Ovary (tissue), 9 donors: ENCODE results near the gene SRSF8. TPM values are rescaled to one million over a fixed set of nuclear protein-coding genes. Genes with fewer than 3 reads are reported as not detected.

Experiments used
- DNase-seq, 5 donors: peaks; one replicate each; pipeline ENCODE4 v3.0.0-alpha.2; 2019 to 2020
- H3K27ac ChIP-seq, 2 donors: fragments of 200-600 bp; one replicate each; pipeline versions ENCODE4 v1.5.1 to v1.8.0; 2019 to 2022
- H3K27me3 ChIP-seq: fragments of 200-600 bp; one replicate; pipeline ENCODE4 v1.8.0; 2022
- H3K36me3 ChIP-seq: fragments of 200-600 bp; sonication (generic); one replicate; pipeline ENCODE4 v1.5.1; 2019
- H3K4me1 ChIP-seq: one replicate; pipeline ENCODE4 v1.8.1; 2013; ENCODE audit warnings: mild to moderate bottlenecking, moderate library complexity; ENCODE audit not compliant: insufficient read depth
- H3K4me3 ChIP-seq: fragments of 200-600 bp; sonication (generic); one replicate; pipeline ENCODE4 v1.5.1; 2017
- H3K9me3 ChIP-seq, 2 donors: fragments of 200-600 bp in 1 of 2; sonication (generic) in 1 of 2; one replicate each; pipeline versions ENCODE4 v1.5.1 to v1.8.1; 2013 to 2019; ENCODE audit warnings: mild to moderate bottlenecking in 1 of 2, moderate library complexity in 1 of 2
- EP300 ChIP-seq: sonication (generic); formaldehyde crosslinking; IDR thresholded peaks from one replicate; pipeline ENCODE4 v1.6.1; 2017; ENCODE audit warnings: antibody characterized with exemption
- POLR2A ChIP-seq: fragments of 450-650 bp; IDR thresholded peaks from one replicate; pipeline ENCODE4 v1.6.1; 2017; ENCODE audit warnings: antibody characterized with exemption, mild to moderate bottlenecking, moderate library complexity
- WGBS, 3 donors: extraction: QIAGEN DNeasy Blood & Tissue Kit in 1 of 3; methylation state at CpG; one replicate each; pipeline versions ENCODE4 v1.1.5 to v1.1.7; 2013 to 2017; 5-methylcytosine and 5-hydroxymethylcytosine counted together
- intact Hi-C, 4 donors: fragments of 100-400 bp; cut with DNase I; formaldehyde crosslinking; loops; one replicate each; pipeline versions ENCODE4 v1.11.0 to v1.15.1; 2022 to 2023
- polyA plus RNA-seq, 2 donors: library from polyadenylated mRNA; stranded (reverse); fragments of 200-250 nt in 1 of 2; fragments of 350-450 nt in 1 of 2; fragmentation: Illumina TruSeq in 1 of 2; extraction: RNeasy Lipid Tissue Mini Kit (QIAGEN cat#74804) in 1 of 2; gene quantifications; one replicate each; pipeline ENCODE4 v1.2.3, GENCODE V29; 2013 to 2014
- total RNA-seq, 7 donors: library from RNA; depleted of rRNA in 2 of 7; stranded (reverse); fragments of >200 nt in 2 of 7; fragmentation: NEBNext Ultra II Directional in 3 of 7; extraction: Animal tissue kit (Norgen Biotek cat#: 25700) in 3 of 7; gene quantifications; one replicate each; pipeline versions ENCODE4 v1.1.0 to v1.2.4, GENCODE V29; 2016 to 2023
- TF ChIP-seq, protein P1 (sequence below), 3 donors: fragments of 450-650 bp in 2 of 3; fragments of 200-600 bp in 1 of 3; IDR thresholded peaks; one replicate each; pipeline versions ENCODE4 v1.5.1 to v1.8.0; 2016 to 2022; ENCODE audit warnings: antibody characterized with exemption in 3 of 3, mild to moderate bottlenecking in 1 of 3
- donor health status: DM: no; HTN: no; CAD: no; lungs with moderate emphysema.
- donor health status: DM: no; HTN: no; CAD: no.
- donor health status: Bipolar disorder and iron deficiency.
- donor health status: DM: yes; HTN: yes; CAD: no.
- donor health status: DM: no; HTN: no; CAD: no.
- donor health status: DM: yes; HTN: yes; CAD: no.

Gene SRSF8
- total and polyA plus RNA-seq, 9 donors = 39.0 to 79.6 (median 58.8) TPM

DNA sequence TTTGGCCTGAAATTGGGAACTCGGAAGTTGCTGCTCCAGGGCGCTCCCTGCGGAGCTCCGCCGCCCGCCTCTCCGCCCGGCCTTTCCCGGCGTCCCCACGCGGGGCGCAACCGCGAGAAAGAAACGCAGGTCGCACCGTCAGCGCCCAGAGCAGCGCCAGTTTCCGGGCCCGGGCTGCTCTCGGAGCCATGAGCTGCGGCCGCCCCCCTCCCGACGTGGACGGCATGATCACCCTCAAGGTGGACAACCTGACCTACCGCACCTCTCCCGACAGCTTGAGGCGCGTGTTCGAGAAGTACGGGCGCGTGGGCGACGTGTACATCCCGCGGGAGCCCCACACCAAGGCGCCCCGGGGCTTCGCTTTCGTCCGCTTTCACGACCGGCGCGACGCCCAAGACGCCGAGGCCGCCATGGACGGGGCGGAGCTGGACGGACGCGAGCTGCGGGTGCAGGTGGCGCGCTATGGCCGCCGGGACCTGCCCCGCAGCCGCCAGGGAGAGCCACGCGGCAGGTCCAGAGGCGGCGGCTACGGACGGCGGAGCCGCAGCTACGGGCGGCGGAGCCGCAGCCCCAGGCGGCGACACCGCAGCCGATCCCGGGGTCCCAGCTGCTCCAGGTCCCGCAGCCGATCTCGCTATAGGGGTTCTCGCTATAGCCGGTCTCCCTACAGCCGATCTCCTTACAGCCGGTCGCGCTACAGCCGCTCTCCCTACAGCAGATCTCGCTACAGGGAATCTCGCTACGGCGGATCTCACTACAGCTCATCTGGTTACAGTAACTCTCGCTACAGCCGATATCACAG is 521 bp downstream of the SRSF8 start:
- H3K36me3 ChIP-seq = no peaks in the 10 kb centered on the region
- peak overlapping the region; percentile 98 to 99 for H3K27ac ChIP-seq
- H3K4me1 ChIP-seq = peaks cover 1% of the 10 kb centered on the region
- intact Hi-C loops = loop anchor here in 3 of 4 donors (1.0 to 10.0 kb wide), 4 partner anchors 78 to 640 kb away; no protein-coding TSS in a partner anchor
- H3K27me3 ChIP-seq = no peaks in the 10 kb centered on the region
- H3K4me3 ChIP-seq = peak overlapping the region; percentile 71
- TF ChIP-seq EP300 (no peak), POLR2A (peak; percentile 44)
- TF ChIP-seq, protein P1, sequence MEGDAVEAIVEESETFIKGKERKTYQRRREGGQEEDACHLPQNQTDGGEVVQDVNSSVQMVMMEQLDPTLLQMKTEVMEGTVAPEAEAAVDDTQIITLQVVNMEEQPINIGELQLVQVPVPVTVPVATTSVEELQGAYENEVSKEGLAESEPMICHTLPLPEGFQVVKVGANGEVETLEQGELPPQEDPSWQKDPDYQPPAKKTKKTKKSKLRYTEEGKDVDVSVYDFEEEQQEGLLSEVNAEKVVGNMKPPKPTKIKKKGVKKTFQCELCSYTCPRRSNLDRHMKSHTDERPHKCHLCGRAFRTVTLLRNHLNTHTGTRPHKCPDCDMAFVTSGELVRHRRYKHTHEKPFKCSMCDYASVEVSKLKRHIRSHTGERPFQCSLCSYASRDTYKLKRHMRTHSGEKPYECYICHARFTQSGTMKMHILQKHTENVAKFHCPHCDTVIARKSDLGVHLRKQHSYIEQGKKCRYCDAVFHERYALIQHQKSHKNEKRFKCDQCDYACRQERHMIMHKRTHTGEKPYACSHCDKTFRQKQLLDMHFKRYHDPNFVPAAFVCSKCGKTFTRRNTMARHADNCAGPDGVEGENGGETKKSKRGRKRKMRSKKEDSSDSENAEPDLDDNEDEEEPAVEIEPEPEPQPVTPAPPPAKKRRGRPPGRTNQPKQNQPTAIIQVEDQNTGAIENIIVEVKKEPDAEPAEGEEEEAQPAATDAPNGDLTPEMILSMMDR (IDR thresholded peaks at IDR 0.05) = peak; percentile 67 to 83 (median 73)
- no peaks in the 10 kb centered on the region for H3K9me3 ChIP-seq
- 0 to 1% (median 1%) methylated on average over 35 to 98 of the region's 98 CpGs for WGBS, 3 donors
- peak; percentile 85 to 93 (median 88) for DNase-seq

DNA sequence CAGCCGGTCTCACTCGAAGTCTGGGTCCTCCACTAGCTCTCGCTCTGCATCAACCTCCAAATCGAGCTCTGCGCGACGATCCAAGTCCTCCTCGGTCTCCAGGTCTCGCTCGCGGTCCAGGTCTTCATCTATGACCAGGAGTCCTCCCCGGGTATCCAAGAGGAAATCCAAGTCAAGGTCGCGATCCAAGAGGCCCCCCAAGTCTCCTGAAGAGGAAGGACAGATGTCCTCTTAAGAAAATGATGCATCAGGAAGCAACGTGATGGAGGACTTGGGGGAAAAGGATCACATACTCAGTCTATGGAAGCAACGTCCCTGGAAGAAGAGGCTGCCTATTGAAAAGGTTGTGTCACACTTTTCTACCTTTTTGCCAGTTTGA is 1.1 kb downstream of the SRSF8 start:
- H3K9me3 ChIP-seq = no peaks in the 10 kb centered on the region
- H3K27me3 ChIP-seq = no peaks in the 10 kb centered on the region
- peaks cover 2% of the 10 kb centered on the region for H3K4me1 ChIP-seq
- H3K36me3 ChIP-seq = no peaks in the 10 kb centered on the region
- peak in 1 of 5 donors; percentile 69 for DNase-seq
- TF ChIP-seq, protein P1 (IDR thresholded peaks at IDR 0.05) = no peak
- TF ChIP-seq POLR2A (no peak), EP300 (no peak)
- intact Hi-C loops = loop anchor here (1.0 to 10.0 kb wide), 5 partner anchors 77 to 639 kb away; no protein-coding TSS in a partner anchor
- WGBS, 3 donors = 0 to 1% (median 0%) methylated on average over 16 of the region's 16 CpGs
- peak overlapping the region; percentile 71 for H3K4me3 ChIP-seq
- H3K27ac ChIP-seq = peak overlapping the region; percentile 98 to 99

DNA sequence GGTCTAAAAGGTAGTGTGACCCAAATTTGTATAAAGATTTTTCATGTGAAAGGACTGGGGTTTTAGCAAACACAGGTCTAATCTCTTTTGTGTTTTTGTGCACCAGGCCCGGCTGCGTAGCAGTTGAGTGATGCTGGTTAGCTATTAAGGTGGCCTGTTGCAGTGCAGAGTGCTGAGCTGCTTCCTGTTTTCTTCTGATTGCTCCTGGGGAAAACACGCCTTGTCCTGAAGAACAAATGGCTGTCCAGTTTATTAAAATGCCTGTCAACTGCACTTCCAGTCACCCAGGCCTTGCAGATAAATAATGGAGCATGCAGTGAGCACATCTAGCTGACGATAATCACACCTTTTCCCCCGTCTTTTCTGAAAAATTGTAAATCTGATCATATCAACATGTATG is 1.8 kb downstream of the SRSF8 start:
- Histone ChIP-seq H3K27me3 (no peaks in the 10 kb centered on the region), H3K27ac (peak overlapping the region in 1 of 2 donors; percentile 99), H3K4me1 (peaks cover 3% of the 10 kb centered on the region), H3K36me3 (no peaks in the 10 kb centered on the region), H3K9me3 (no peaks in the 10 kb centered on the region), H3K4me3 (peak overlapping the region; percentile 71)
- DNase-seq = peak; percentile 75 to 86 (median 77)
- intact Hi-C loops = loop anchor here (2.0 to 10.0 kb wide), 4 partner anchors 76 to 639 kb away; no protein-coding TSS in a partner anchor
- TF ChIP-seq POLR2A (peak; percentile 75), EP300 (no peak)
- TF ChIP-seq, protein P1 (IDR thresholded peaks at IDR 0.05) = no peak
- WGBS, 3 donors = 1 to 2% (median 2%) methylated on average over 5 of the region's 5 CpGs

DNA sequence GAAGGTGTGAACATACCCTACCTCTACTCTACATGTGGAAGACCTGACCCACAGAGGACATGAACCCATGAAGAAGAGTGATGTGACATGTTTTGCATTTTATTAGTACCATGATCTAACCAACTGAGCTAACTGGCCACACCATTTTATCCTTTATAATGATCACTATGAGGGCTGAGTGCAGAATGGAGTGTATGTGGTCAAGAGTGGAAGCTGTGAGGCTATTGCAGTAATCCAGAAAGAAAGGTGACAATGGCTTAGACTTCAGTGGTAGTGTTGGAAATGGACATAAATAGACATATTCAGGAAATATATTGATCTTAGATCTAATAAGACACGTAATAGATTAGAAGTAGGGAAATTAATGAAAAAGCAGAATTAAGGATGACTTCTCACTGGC is 3.8 kb downstream of the SRSF8 start:
- Histone ChIP-seq H3K9me3 (no peaks in the 10 kb centered on the region), H3K36me3 (no peaks in the 10 kb centered on the region), H3K27me3 (no peaks in the 10 kb centered on the region), H3K4me3 (no peak overlapping the region), H3K4me1 (peaks cover 12% of the 10 kb centered on the region), H3K27ac (no peak overlapping the region)
- 96% methylated on average over 1 of the region's 1 CpG for WGBS, 3 donors
- TF ChIP-seq POLR2A = no peak
- TF ChIP-seq, protein P1 (IDR thresholded peaks at IDR 0.05) = no peak
- TF ChIP-seq EP300 = no peak
- intact Hi-C loops = loop anchor here in 2 of 4 donors (10.0 kb wide), 1 partner anchor 694 kb away; no protein-coding TSS in a partner anchor
- no peak for DNase-seq
